GM12878 (cell line): ENCODE measurements around the gene TSHZ2. TPM values are rescaled to one million over a fixed set of nuclear protein-coding genes. Genes with fewer than 3 reads are reported as not detected.

ENCODE experiments used
- ATAC-seq: fragments of 200-7000 bp; cut with Tn5 transposase; 3 replicates; pipeline ENCODE4 v1.9.1; 2020; ENCODE audit warnings: mild to moderate bottlenecking, moderate library complexity
- BruUV-seq: library from RNA; stranded (reverse); fragments of 400-500 nt; replicated peaks from 2 replicates; lab custom pipeline; 2021; lab: Mats Ljungman, UMichigan
- CTCF ChIA-PET: fragments of 300-600 bp; sonication (Branson Sonifier 250); formaldehyde crosslinking; extraction: SDS; loops from one replicate; lab custom pipeline; 2021; ENCODE audit warnings: inconsistent platforms; lab: Yijun Ruan, JAX
- POLR2A ChIA-PET: fragments of 350-600 bp; formaldehyde crosslinking; extraction: SDS; loops from one replicate; lab custom pipeline; 2021; ENCODE audit warnings: inconsistent platforms; lab: Charles Lee
- RAD21 ChIA-PET: fragments of 300-600 bp; sonication (Branson Sonifier 250); formaldehyde crosslinking; loops from one replicate; lab custom pipeline; 2023; ENCODE audit warnings: antibody characterized with exemption; ENCODE audit not compliant: unreplicated experiment; lab: Charles Lee
- SMC1A ChIA-PET: fragments of 300-600 bp; sonication (Branson Sonifier 250); formaldehyde crosslinking; loops from one replicate; lab custom pipeline; 2023; ENCODE audit not compliant: unreplicated experiment, uncharacterized antibody; lab: Charles Lee
- DNase-seq: peaks from one replicate; pipeline ENCODE4 v3.0.0-alpha.2; 2011; ENCODE audit warnings: low read depth, low spot score
- FAIRE-seq: peaks from 3 replicates; lab custom pipeline; 2011; peaks lifted over from hg19 to GRCh38; lab: Jason Lieb, UNC
- H2AFZ ChIP-seq: 2 replicates; pipeline ENCODE4 v1.6.0; 2011; ENCODE audit warnings: low read depth, low read length, control low read depth; ENCODE audit not compliant: control insufficient read depth
- H3K27ac ChIP-seq: 2 replicates; pipeline ENCODE4 v1.5.1; 2011; ENCODE audit warnings: control low read depth; ENCODE audit not compliant: control insufficient read depth, insufficient read depth
- H3K27me3 ChIP-seq, 2 experiments: replicated peaks in 1 of 2; 2 replicates each; pipeline versions ENCODE4 v1.6.0 to v1.6.1; 2011; ENCODE audit warnings: low read length in 1 of 2; ENCODE audit not compliant: control insufficient read depth in 2 of 2, insufficient read depth in 2 of 2
- H3K36me3 ChIP-seq, 2 experiments: 2 replicates each; pipeline ENCODE4 v1.5.1; 2011; ENCODE audit warnings: low read length in 1 of 2; ENCODE audit not compliant: control insufficient read depth in 2 of 2, insufficient read depth in 2 of 2
- H3K4me1 ChIP-seq: 2 replicates; pipeline ENCODE4 v1.6.1; 2011; ENCODE audit warnings: mild to moderate bottlenecking, low read length, moderate library complexity, mixed read lengths; ENCODE audit not compliant: control insufficient read depth, insufficient read depth
- H3K4me2 ChIP-seq: 2 replicates; pipeline ENCODE4 v1.6.0; 2011; ENCODE audit warnings: control low read depth; ENCODE audit not compliant: control insufficient read depth, insufficient read depth
- H3K4me3 ChIP-seq: fragments of 200-600 bp; sonication (generic); 2 replicates; pipeline ENCODE4 v1.5.1; 2016
- H3K79me2 ChIP-seq: 2 replicates; pipeline ENCODE4 v1.6.0; 2011; ENCODE audit warnings: low read length; ENCODE audit not compliant: control insufficient read depth, insufficient read depth
- H3K9ac ChIP-seq: 2 replicates; pipeline ENCODE4 v1.8.0; 2011; ENCODE audit warnings: low read length, control low read depth, mixed read lengths; ENCODE audit not compliant: control insufficient read depth, insufficient read depth
- H3K9me3 ChIP-seq: replicated peaks from 3 replicates; pipeline ENCODE4 v1.5.1; 2011; ENCODE audit warnings: mild to moderate bottlenecking, low read length; ENCODE audit not compliant: control insufficient read depth, insufficient read depth
- H4K20me1 ChIP-seq: 2 replicates; pipeline ENCODE4 v1.6.0; 2011; ENCODE audit not compliant: control insufficient read depth, insufficient read depth
- CBFB ChIP-seq: IDR thresholded peaks from 2 replicates; pipeline ENCODE4 v1.6.1; 2016; ENCODE audit warnings: antibody characterized with exemption, low read depth
- HCFC1 ChIP-seq: fragments of 150-350 bp; IDR thresholded peaks from 2 replicates; pipeline ENCODE4 v1.6.1; 2014; ENCODE audit warnings: low read length
- HDAC6 ChIP-seq: fragments of 200-600 bp; sonication (generic); IDR thresholded peaks from one replicate; pipeline ENCODE4 v1.8.0; 2017; ENCODE audit warnings: antibody characterized with exemption; ENCODE audit not compliant: unreplicated experiment
- IKZF2 ChIP-seq, 2 experiments: fragments of 450-650 bp; IDR thresholded peaks; 2 replicates each; pipeline ENCODE4 v1.6.1; 2017; ENCODE audit warnings: mild to moderate bottlenecking in 2 of 2, moderate library complexity in 2 of 2
- KAT2A ChIP-seq: conservative IDR thresholded peaks from 2 replicates; pipeline ENCODE4 v1.6.1; 2011; ENCODE audit warnings: low read depth, low read length; ENCODE audit not compliant: control insufficient read depth
- LARP7 ChIP-seq: fragments of 450-650 bp; IDR thresholded peaks from 2 replicates; pipeline ENCODE4 v1.6.1; 2017; ENCODE audit warnings: mild to moderate bottlenecking
- MTA3 ChIP-seq: IDR thresholded peaks from 2 replicates; pipeline ENCODE4 v1.6.1; 2012; ENCODE audit warnings: low read length, inconsistent platforms, borderline replicate concordance
- NFYA ChIP-seq: IDR thresholded peaks from 2 replicates; pipeline ENCODE4 v1.6.1; 2011; ENCODE audit warnings: low read depth, mild to moderate bottlenecking, low read length, improper control_type of control experiment, borderline replicate concordance
- PML ChIP-seq: IDR thresholded peaks from 2 replicates; pipeline ENCODE4 v1.6.1; 2012; ENCODE audit warnings: low read length, inconsistent platforms
- POLR2AphosphoS2 ChIP-seq: IDR thresholded peaks from 2 replicates; pipeline ENCODE4 v1.6.1; 2011; ENCODE audit warnings: low read depth, mild to moderate bottlenecking, low read length, improper control_type of control experiment, moderate library complexity
- RELA ChIP-seq: fragments of 450-650 bp; IDR thresholded peaks from 2 replicates; pipeline ENCODE4 v1.8.0; 2014; ENCODE audit warnings: borderline replicate concordance; ENCODE audit not compliant: partially characterized antibody
- RUNX3 ChIP-seq: IDR thresholded peaks from 2 replicates; pipeline ENCODE4 v1.6.1; 2012; ENCODE audit warnings: low read length, inconsistent platforms
- SMC3 ChIP-seq: IDR thresholded peaks from 2 replicates; pipeline ENCODE4 v1.6.1; 2011; ENCODE audit warnings: low read length, improper control_type of control experiment, borderline replicate concordance
- SP1 ChIP-seq: IDR thresholded peaks from one replicate; pipeline ENCODE4 v1.6.1; 2011; ENCODE audit warnings: low read depth, low read length
- SUPT20H ChIP-seq: IDR thresholded peaks from 2 replicates; pipeline ENCODE4 v1.6.1; 2011; ENCODE audit warnings: low read depth, mild to moderate bottlenecking, low read length, moderate library complexity, borderline replicate concordance; ENCODE audit not compliant: control insufficient read depth
- YY1 ChIP-seq: IDR thresholded peaks from 2 replicates; pipeline ENCODE4 v1.6.1; 2011; ENCODE audit warnings: low read depth, mild to moderate bottlenecking, low read length
- ZNF207 ChIP-seq: fragments of 450-650 bp; IDR thresholded peaks from 2 replicates; pipeline ENCODE4 v1.6.1; 2014; ENCODE audit warnings: antibody characterized with exemption, mild to moderate bottlenecking, borderline replicate concordance
- ZSCAN29 ChIP-seq: fragments of 450-650 bp; IDR thresholded peaks from 2 replicates; pipeline ENCODE4 v1.6.1; 2017; ENCODE audit warnings: mild to moderate bottlenecking, moderate library complexity
- WGBS: methylation state at CpG from one replicate; pipeline ENCODE4 v1.1.6; 2016; ENCODE audit warnings: low lambda C conversion rate; ENCODE audit not compliant: insufficient replicate concordance, insufficient coverage; ENCODE audit errors: missing lambda C conversion rate; 5-methylcytosine and 5-hydroxymethylcytosine counted together
- in situ Hi-C: fragments of 300-500 bp; cut with MboI; formaldehyde crosslinking; loops from 9 replicates; pipeline ENCODE4 v1.14.3; 2018; ENCODE audit warnings: mixed read lengths
- intact Hi-C: fragments of 100-400 bp; cut with micrococcal nuclease; formaldehyde crosslinking; loops from one replicate; pipeline ENCODE4 v1.14.2; 2022; ENCODE audit not compliant: unreplicated experiment
- polyA plus RNA-seq, 11 experiments: library from polyadenylated mRNA; depleted of rRNA in 4 of 11; unstranded in 6 of 11; stranded (reverse) in 5 of 11; fragments of >200 nt; fragmentation: Nextera tagmentation in 4 of 11; fragmentation: Illumina TruSeq in 1 of 11; extraction: Ambion mirVana in 4 of 11; extraction: Trizol in 1 of 11; gene quantifications; 1 replicate in 1 of 11; 2 replicates in 10 of 11; pipeline versions ENCODE4 v1.2.1 to v1.2.3, GENCODE V29; 2011 to 2016; ENCODE audit warnings: inconsistent platforms in 2 of 11, missing spikeins in 2 of 11, low read depth in 1 of 11
- total RNA-seq, 4 experiments: library from RNA; depleted of rRNA in 3 of 4; stranded (reverse); fragments of >200 nt in 3 of 4; fragmentation: Illumina TruSeq in 1 of 4; extraction: Trizol in 1 of 4; gene quantifications; 2 replicates each; pipeline versions ENCODE4 v1.2.1 to v1.2.3, GENCODE V29; 2013 to 2021
- TF ChIP-seq, protein P1 (sequence below): IDR thresholded peaks from 2 replicates; pipeline ENCODE4 v1.6.1; 2011; ENCODE audit warnings: low read depth, low read length, improper control_type of control experiment, borderline replicate concordance
- TF ChIP-seq, protein P2 (sequence below): IDR thresholded peaks from 2 replicates; pipeline ENCODE4 v1.6.1; 2011; ENCODE audit warnings: borderline replicate concordance, low read depth, mild to moderate bottlenecking, moderate library complexity, low read length; ENCODE audit not compliant: insufficient read depth, poor library complexity, severe bottlenecking

Gene TSHZ2
- total and polyA plus RNA-seq, 10 of the 15 experiments (the other 5 are each of a cell fraction or from before 2014, with no cell fraction given): 0.01 to 0.86 (median 0.13) TPM; not detected in 2

GRCh38 chr20:53423587-53424146 is 451.5 kb downstream of the TSHZ2 start:
- CTCF ChIA-PET: no interaction called here
- no peak for ATAC-seq
- POLR2A ChIA-PET: no interaction called here

DNA sequence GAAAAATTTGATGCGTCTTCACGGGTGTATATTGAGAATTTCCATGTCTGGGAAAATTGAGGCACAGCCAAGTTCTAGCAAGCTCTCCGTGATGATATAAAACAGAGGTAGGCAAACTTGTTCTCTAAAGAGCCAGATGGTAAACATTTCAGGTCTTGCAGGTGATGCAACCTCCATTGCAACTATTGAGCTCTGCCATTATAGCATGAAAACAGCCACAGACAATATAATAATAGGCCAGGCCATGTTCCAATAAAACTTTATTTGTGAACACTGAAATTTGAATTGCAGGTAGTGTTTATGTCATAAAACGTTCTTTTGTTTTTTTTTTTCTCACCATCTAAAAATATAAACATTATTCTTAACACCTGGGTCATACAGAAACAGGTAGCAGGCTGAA is 453.3 kb downstream of the TSHZ2 start:
- no peaks in the 10 kb centered on the region; a peak in 1 of 4 replicates for H3K27me3 ChIP-seq
- ChIA-PET SMC1A (no interaction called here), RAD21 (no interaction called here), POLR2A (no interaction called here), CTCF (interaction anchor here (0.6 kb wide), 1 partner anchor 15 kb away, joined by 4 read pairs; no protein-coding TSS in a partner anchor)
- H3K4me1 ChIP-seq: no peaks in the 10 kb centered on the region
- H3K9me3 ChIP-seq: no peaks in the 10 kb centered on the region; the same call in 2 of the 3 replicates
- in situ Hi-C loops: no loop called here
- no peak overlapping the region for H2AFZ ChIP-seq
- intact Hi-C loops: no loop called here
- WGBS: 45% methylated on average over 4 of the region's 4 CpGs
- H3K4me3 ChIP-seq: no peak overlapping the region
- no peak for ATAC-seq
- H3K27ac ChIP-seq: no peak overlapping the region
- FAIRE-seq: no peak
- BruUV-seq: no TSS peak
- H4K20me1 ChIP-seq: no peaks in the 10 kb centered on the region
- no peak for DNase-seq
- H3K9ac ChIP-seq: no peak overlapping the region
- no peaks in the 10 kb centered on the region for H3K36me3 ChIP-seq
- H3K4me2 ChIP-seq: no peak overlapping the region
- H3K79me2 ChIP-seq: no peaks in the 10 kb centered on the region
- no peak for TF ChIP-seq YY1
- no peak for TF ChIP-seq IKZF2 (IDR thresholded peaks at IDR 0.05)
- TF ChIP-seq CBFB: no peak
- no peak for TF ChIP-seq NFYA
- no peak for TF ChIP-seq RELA
- TF ChIP-seq SP1: no peak
- no peak for TF ChIP-seq HCFC1
- no peak for TF ChIP-seq ZNF207
- TF ChIP-seq RUNX3: no peak
- TF ChIP-seq, protein P1, sequence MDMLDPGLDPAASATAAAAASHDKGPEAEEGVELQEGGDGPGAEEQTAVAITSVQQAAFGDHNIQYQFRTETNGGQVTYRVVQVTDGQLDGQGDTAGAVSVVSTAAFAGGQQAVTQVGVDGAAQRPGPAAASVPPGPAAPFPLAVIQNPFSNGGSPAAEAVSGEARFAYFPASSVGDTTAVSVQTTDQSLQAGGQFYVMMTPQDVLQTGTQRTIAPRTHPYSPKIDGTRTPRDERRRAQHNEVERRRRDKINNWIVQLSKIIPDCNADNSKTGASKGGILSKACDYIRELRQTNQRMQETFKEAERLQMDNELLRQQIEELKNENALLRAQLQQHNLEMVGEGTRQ: no peak
- TF ChIP-seq KAT2A: no peak
- TF ChIP-seq, protein P2, sequence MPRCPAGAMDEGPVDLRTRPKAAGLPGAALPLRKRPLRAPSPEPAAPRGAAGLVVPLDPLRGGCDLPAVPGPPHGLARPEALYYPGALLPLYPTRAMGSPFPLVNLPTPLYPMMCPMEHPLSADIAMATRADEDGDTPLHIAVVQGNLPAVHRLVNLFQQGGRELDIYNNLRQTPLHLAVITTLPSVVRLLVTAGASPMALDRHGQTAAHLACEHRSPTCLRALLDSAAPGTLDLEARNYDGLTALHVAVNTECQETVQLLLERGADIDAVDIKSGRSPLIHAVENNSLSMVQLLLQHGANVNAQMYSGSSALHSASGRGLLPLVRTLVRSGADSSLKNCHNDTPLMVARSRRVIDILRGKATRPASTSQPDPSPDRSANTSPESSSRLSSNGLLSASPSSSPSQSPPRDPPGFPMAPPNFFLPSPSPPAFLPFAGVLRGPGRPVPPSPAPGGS: no peak
- no peak for TF ChIP-seq HDAC6

More at GRCh38 chr20:53423587-53424146, 451.5 kb downstream of the TSHZ2 start:
- Histone ChIP-seq H3K79me2 (no peaks in the 10 kb centered on the region), H3K27ac (no peak overlapping the region), H3K4me1 (no peaks in the 10 kb centered on the region), H3K9me3 (no peaks in the 10 kb centered on the region; the same call in 2 of the 3 replicates), H2AFZ (no peak overlapping the region), H3K9ac (no peak overlapping the region), H3K4me3 (no peak overlapping the region), H3K36me3 (no peaks in the 10 kb centered on the region)
- in situ Hi-C loops: no loop called here
- RAD21 ChIA-PET: no interaction called here
- intact Hi-C loops: no loop called here
- no peak for FAIRE-seq
- 56% methylated on average over 12 of the region's 12 CpGs for WGBS
- TF ChIP-seq SP1: no peak
- TF ChIP-seq PML: no peak
- TF ChIP-seq ZSCAN29: no peak
- TF ChIP-seq LARP7: no peak
- no peak for TF ChIP-seq POLR2AphosphoS2
- no peak for TF ChIP-seq RUNX3
- no peak for TF ChIP-seq MTA3
- TF ChIP-seq SMC3: no peak
- TF ChIP-seq SUPT20H: no peak
- TF ChIP-seq, all 136 proteins: peak for 0
- Histone ChIP-seq H4K20me1 (no peaks in the 10 kb centered on the region), H3K4me2 (no peak overlapping the region), H3K27me3 (no peaks in the 10 kb centered on the region; a peak in 1 of 4 replicates)
- SMC1A ChIA-PET: no interaction called here
- BruUV-seq: no TSS peak
- no peak for DNase-seq
